ENCODE measurements around the gene FOXN3.

DNA sequence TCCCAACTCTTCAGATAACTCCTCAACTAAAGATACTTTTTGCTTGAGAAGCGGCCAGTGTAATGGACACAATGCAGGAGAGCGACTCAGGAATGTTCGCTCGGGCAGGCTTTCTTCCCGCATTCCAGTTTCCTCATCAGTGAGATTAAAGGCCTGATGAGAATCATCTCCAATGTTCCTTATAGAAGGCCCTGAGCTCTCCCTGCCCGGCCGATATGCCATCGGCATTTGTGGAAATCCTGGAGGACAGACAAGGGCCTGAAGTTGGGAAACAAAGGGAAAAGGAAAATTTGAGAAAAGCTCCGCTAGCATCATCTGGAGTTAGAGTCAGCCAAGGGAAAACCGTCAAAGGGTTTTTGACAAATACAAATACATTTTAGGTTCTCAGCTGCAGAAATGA is 38.0 kb upstream of the FOXN3 start:
- no peak for TF ChIP-seq FOXK2 (IDR thresholded peaks at IDR 0.05)
- TF ChIP-seq ARNT (IDR thresholded peaks at IDR 0.05): no peak
